Karpas-422 (cell line): ENCODE data around the gene PTGER1. TPM values are rescaled to one million over a fixed set of nuclear protein-coding genes. Genes with fewer than 3 reads are reported as not detected.

Experiments used
- DNase-seq: peaks from one replicate; pipeline ENCODE4 v3.0.0-alpha.2; 2015
- H2AFZ ChIP-seq: fragments of 200-600 bp; sonication (generic); 2 replicates; pipeline ENCODE4 v1.6.1; 2014; ENCODE audit warnings: antibody characterized with exemption, low read length, mixed read lengths
- H3K27ac ChIP-seq: fragments of 200-600 bp; sonication (generic); 2 replicates; pipeline ENCODE4 v1.5.1; 2014; ENCODE audit warnings: mild to moderate bottlenecking, low read length, moderate library complexity
- H3K27me3 ChIP-seq: fragments of 200-600 bp; sonication (generic); 2 replicates; pipeline ENCODE4 v1.6.1; 2014; ENCODE audit warnings: low read length, mixed read lengths
- H3K36me3 ChIP-seq: fragments of 200-600 bp; sonication (generic); 2 replicates; pipeline ENCODE4 v1.6.1; 2014; ENCODE audit warnings: low read length, mixed read lengths; ENCODE audit not compliant: insufficient read depth
- H3K4me1 ChIP-seq: fragments of 200-600 bp; sonication (generic); 2 replicates; pipeline ENCODE4 v1.6.1; 2014; ENCODE audit warnings: mild to moderate bottlenecking, low read length, mixed read lengths
- H3K4me2 ChIP-seq: fragments of 200-600 bp; sonication (generic); 2 replicates; pipeline ENCODE4 v1.6.1; 2014; ENCODE audit warnings: low read length, low read depth, mild to moderate bottlenecking; ENCODE audit not compliant: poor library complexity, severe bottlenecking
- H3K4me3 ChIP-seq: fragments of 200-600 bp; sonication (generic); 2 replicates; pipeline ENCODE4 v1.5.1; 2014; ENCODE audit warnings: mild to moderate bottlenecking, antibody characterized with exemption, low read length, mixed read lengths
- H3K79me2 ChIP-seq: fragments of 200-600 bp; sonication (generic); 2 replicates; pipeline ENCODE4 v1.6.1; 2014; ENCODE audit warnings: mild to moderate bottlenecking, low read length, mixed read lengths
- H3K9ac ChIP-seq: fragments of 200-600 bp; sonication (generic); 2 replicates; pipeline ENCODE4 v1.6.0; 2014; ENCODE audit warnings: low read length
- H3K9me2 ChIP-seq: fragments of 200-600 bp; sonication (generic), shearing (Covaris generic); replicated peaks from 2 replicates; pipeline ENCODE4 v1.6.0; 2014; ENCODE audit warnings: mild to moderate bottlenecking, low read length, moderate library complexity; ENCODE audit not compliant: insufficient read depth
- H3K9me3 ChIP-seq: fragments of 300-700, 200-600 bp; sonication (generic); 2 replicates; pipeline ENCODE4 v1.6.1; 2014; ENCODE audit warnings: low read length, mixed read lengths
- H4K20me1 ChIP-seq: fragments of 200-600 bp; sonication (generic); 2 replicates; pipeline ENCODE4 v1.6.1; 2014; ENCODE audit warnings: mild to moderate bottlenecking, antibody characterized with exemption, low read length, low read depth; ENCODE audit not compliant: insufficient read depth
- total RNA-seq: library from RNA; depleted of rRNA; stranded (reverse); fragments of >200 nt; shearing (Covaris generic); gene quantifications from 2 replicates; pipeline ENCODE4 v1.2.3, GENCODE V29; 2014; ENCODE audit warnings: low replicate concordance

The PTGER1 gene
- total RNA-seq, 1 experiment from 2014 or later = not detected

GRCh38 chr19:14435320-14436050 is 39.7 kb downstream of the PTGER1 start:
- Histone ChIP-seq H3K4me3 (no peak overlapping the region), H3K4me2 (no peak overlapping the region), H3K9me3 (no peaks in the 10 kb centered on the region), H4K20me1 (no peaks in the 10 kb centered on the region), H3K4me1 (peaks cover 37% of the 10 kb centered on the region), H3K27me3 (no peaks in the 10 kb centered on the region), H3K36me3 (no peaks in the 10 kb centered on the region), H2AFZ (no peak overlapping the region), H3K9ac (no peak overlapping the region), H3K9me2 (no peaks in the 10 kb centered on the region), H3K27ac (no peak overlapping the region), H3K79me2 (peaks cover 57% of the 10 kb centered on the region)
- no peak for DNase-seq

DNA sequence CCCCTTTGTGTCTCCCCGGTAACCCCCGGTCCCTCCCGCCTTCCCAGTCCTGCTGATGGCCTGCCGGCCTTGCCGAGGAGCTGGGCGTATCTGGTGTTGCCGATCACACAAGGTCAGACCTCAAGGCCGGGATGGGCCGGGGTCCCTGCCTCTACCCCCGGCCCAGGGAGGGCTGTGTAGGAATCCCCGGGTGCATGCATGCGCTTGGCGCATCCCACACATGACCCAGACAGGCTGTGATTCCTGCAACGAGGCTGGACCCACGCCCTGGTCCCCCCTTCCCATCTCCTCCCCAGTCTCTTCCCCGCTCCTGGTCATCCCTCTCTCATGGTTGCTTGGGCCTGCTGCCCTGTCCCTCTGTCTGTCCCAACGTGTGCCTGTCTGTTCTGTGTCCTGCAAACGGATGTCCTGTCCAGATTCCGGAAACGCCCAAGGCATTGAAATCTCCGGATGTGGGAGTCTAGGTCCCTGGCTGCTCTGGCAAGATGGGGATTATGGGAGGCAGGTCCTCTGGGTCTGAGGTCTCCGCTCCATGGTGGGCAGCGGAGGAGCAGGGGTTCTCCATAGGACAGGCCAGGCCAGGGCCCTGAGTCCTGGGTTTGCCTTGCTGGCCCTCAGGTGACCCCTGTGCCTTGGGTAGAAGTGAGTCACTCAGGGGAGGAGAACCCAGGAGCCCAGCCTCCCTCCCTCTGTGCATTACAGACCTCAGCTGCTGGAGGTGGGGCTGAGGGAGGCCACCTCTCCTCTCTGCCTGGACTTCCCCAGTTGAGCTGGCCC is 40.4 kb downstream of the PTGER1 start:
- H3K9ac ChIP-seq = peak overlapping the region; percentile 85

DNA sequence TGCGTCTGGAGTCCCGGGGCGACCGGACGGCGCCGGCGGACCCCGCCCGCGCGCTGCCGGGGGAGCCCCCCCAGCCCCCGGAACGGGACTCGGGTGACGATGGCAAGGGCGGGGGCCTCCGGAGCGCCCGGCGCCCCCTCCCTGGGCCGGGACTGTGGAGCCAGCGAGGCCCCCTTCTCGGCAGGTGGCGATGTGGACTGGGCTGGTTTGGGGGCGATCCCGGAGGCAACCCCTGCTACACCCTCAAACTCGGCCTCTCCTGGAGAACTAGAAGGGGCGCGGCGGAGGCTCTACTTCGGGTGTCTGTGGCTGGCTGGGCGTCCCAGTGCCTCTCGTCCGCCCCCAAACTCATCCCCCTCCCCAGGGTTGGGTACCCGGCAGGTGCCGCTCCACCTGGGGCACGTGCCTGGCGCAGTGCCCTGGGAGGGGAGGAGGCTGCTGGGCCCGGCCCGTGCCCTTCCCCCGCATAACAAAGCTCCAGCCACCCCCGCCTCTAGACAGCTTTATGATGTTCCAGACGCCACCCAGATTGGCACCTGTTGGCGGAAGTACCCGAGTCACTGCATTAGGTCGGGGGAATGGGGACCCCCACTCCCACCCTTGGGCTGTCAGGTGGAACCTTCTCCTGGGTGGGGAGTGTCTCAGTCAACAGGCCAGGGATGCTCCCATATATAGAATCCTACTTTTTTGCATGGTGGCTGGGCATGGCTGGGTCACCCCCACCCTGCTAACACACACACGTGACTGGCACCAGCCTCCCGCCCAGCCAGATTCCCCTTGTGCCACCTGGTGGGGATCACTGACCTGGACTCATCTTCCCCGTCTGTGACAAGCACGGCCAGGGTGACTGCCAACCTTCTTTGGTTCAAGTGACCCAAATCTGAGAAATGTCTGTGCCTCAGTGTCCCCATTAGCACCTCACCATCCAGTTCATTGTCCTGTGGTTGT is 41.3 kb downstream of the PTGER1 start:
- Histone ChIP-seq H3K4me2 (peak overlapping the region; percentile 83), H3K9me2 (no peaks in the 10 kb centered on the region), H3K27me3 (no peaks in the 10 kb centered on the region), H2AFZ (peak overlapping the region; percentile 28; the same call in 1 of the 2 replicates), H3K4me3 (peak overlapping the region; percentile 88), H3K4me1 (peaks cover 21% of the 10 kb centered on the region), H3K27ac (peak overlapping the region; percentile 65), H3K9me3 (no peaks in the 10 kb centered on the region), H4K20me1 (no peaks in the 10 kb centered on the region), H3K9ac (peak overlapping the region; percentile 85), H3K36me3 (no peaks in the 10 kb centered on the region), H3K79me2 (peaks cover 43% of the 10 kb centered on the region)
- DNase-seq = peak; percentile 69

More for the DNA sequence above, 40.4 kb downstream of the PTGER1 start:
- Histone ChIP-seq H3K79me2 (peaks cover 50% of the 10 kb centered on the region), H3K4me3 (peak overlapping the region; percentile 88; the same call in 1 of the 2 replicates), H3K4me1 (peaks cover 29% of the 10 kb centered on the region), H4K20me1 (no peaks in the 10 kb centered on the region), H3K27me3 (no peaks in the 10 kb centered on the region), H2AFZ (no peak overlapping the region), H3K9me2 (no peaks in the 10 kb centered on the region), H3K36me3 (no peaks in the 10 kb centered on the region), H3K27ac (no peak overlapping the region), H3K9me3 (no peaks in the 10 kb centered on the region), H3K4me2 (peak overlapping the region; percentile 83)
- no peak for DNase-seq

DNA sequence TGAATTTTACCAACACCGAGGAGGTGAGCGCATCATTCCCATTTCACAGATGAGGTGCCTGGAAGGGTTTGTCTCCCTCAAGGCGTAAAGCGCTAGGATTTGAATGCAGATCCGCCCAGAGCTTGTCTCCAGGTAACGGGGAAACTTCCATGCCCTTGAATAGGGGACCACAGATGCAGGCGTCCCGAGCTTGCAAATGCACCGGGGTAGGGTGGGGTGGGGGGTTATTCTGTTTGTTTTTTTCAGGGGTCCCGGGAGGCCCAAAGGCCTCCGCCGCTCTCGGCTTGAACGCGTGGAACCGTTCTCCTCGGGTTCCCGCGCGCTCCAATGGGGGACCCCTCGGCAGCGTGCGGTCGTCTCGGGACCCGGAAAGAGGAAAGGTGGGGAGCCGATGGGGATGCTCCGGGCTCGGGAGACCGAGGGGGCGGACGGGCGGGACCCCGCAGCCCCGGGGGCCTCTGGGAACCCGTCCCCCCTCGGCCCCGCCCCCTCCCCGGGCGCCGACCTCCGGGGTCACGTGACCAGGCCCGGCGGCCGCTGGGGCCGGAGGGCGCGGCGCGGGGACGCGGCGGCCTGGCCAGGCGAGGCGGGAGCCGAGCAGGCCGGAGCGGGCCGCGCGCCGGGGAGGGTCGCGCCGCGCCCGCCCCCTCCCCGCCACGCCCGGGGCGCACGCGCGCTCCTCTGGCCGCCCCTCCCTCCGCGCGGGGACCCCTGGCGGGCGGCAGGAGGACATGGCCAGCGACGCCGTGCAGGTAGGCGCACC is 42.2 kb downstream of the PTGER1 start, which contains the start of gene PKN1:
TSS of gene PKN1 (plus strand) at position 516 of the 763 bp plus-strand sequence. CDS start at position 732, 216 bp downstream.
- DNase-seq = peak; percentile 84
- Histone ChIP-seq H3K9me2 (no peaks in the 10 kb centered on the region), H3K9me3 (no peaks in the 10 kb centered on the region), H3K9ac (peak within 1 kb of the TSS; percentile 85), H2AFZ (peak within 1 kb of the TSS; percentile 72), H3K27ac (peak within 1 kb of the TSS; percentile 65), H3K4me1 (peaks cover 21% of the 10 kb centered on the region), H3K4me3 (peak within 1 kb of the TSS; percentile 88), H3K4me2 (peak within 1 kb of the TSS; percentile 83), H3K36me3 (no peaks in the 10 kb centered on the region), H3K79me2 (peaks cover 35% of the 10 kb centered on the region), H4K20me1 (no peaks in the 10 kb centered on the region), H3K27me3 (no peaks in the 10 kb centered on the region)

- H4K20me1 ChIP-seq = no peaks in the 10 kb centered on the region
Measured at GRCh38 chr19:14430712-14431111, 44.4 kb downstream of the PTGER1 start.

DNA sequence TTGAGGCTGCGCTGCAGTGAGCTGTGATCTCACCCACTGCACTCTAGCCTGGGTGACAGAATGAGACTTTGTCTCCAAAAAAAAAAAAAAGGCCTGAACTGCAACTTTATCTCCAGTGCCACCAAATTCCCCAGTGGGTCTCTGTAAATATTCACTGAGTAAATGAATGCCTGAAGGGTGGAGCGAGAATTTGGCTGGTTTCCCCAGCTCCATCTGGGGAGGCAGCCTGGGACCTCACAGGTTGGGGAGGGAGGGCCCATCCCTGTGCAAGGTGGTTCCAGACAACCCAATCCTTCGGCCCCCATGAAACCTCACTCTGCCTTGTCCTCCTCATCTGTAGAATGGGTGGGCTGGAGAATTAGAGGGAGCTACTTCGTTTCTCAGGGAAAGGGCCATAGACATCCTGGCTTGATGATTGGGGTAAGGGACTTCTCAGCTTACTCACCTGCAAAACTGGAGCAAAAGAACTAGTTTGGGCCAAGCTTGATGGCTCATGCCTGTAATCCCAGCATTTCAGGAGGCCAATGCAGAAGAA is 46.2 kb downstream of the PTGER1 start:
- H3K9me2 ChIP-seq = no peaks in the 10 kb centered on the region
- H3K36me3 ChIP-seq = no peaks in the 10 kb centered on the region
- no peak overlapping the region for H2AFZ ChIP-seq
- H3K9ac ChIP-seq = no peak overlapping the region
- H3K9me3 ChIP-seq = no peaks in the 10 kb centered on the region
- no peak overlapping the region for H3K4me2 ChIP-seq
- H3K79me2 ChIP-seq = peaks cover 6% of the 10 kb centered on the region
- no peaks in the 10 kb centered on the region for H3K27me3 ChIP-seq
- no peaks in the 10 kb centered on the region for H4K20me1 ChIP-seq
- H3K4me3 ChIP-seq = no peak overlapping the region
- H3K27ac ChIP-seq = no peak overlapping the region
- peaks cover 11% of the 10 kb centered on the region for H3K4me1 ChIP-seq
- peak; percentile 27 for DNase-seq

More at GRCh38 chr19:14430712-14431111, 44.4 kb downstream of the PTGER1 start:
- no peak overlapping the region for H2AFZ ChIP-seq
- no peaks in the 10 kb centered on the region for H3K9me2 ChIP-seq
- H3K27ac ChIP-seq = no peak overlapping the region
- H3K4me1 ChIP-seq = peaks cover 21% of the 10 kb centered on the region
- H3K36me3 ChIP-seq = no peaks in the 10 kb centered on the region
- no peak overlapping the region for H3K4me2 ChIP-seq
- no peak overlapping the region for H3K4me3 ChIP-seq
- peaks cover 21% of the 10 kb centered on the region for H3K79me2 ChIP-seq
- peak; percentile 34 for DNase-seq
- no peaks in the 10 kb centered on the region for H3K9me3 ChIP-seq
- no peaks in the 10 kb centered on the region for H3K27me3 ChIP-seq
- no peak overlapping the region for H3K9ac ChIP-seq

DNA sequence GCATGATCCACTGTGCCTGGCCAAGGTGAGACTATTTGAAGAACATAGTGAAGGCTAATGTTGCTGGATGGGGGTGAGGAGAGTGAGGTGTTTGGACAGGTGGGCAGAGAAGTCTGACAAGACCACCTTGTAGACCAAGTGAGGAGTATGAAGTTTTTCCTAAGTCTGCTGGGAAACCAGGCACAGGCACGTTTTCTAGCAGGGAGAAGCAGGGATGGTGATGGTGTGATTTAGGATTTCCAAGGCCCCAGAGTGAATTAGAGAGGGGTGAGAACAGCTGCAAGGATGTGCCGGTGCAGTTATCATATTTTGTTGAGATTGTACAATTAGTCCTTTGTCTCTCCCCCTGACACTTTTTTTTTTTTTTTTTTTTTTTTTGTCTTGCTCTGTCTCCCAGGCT is 47.7 kb downstream of the PTGER1 start:
- no peaks in the 10 kb centered on the region for H3K36me3 ChIP-seq
- no peak for DNase-seq
- no peaks in the 10 kb centered on the region for H3K79me2 ChIP-seq
- no peak overlapping the region for H3K9ac ChIP-seq
- H2AFZ ChIP-seq = no peak overlapping the region
- H3K27me3 ChIP-seq = no peaks in the 10 kb centered on the region
- H3K27ac ChIP-seq = no peak overlapping the region
- no peaks in the 10 kb centered on the region for H4K20me1 ChIP-seq
- H3K4me3 ChIP-seq = no peak overlapping the region
- H3K9me3 ChIP-seq = no peaks in the 10 kb centered on the region
- H3K4me1 ChIP-seq = peaks cover 5% of the 10 kb centered on the region
- no peaks in the 10 kb centered on the region for H3K9me2 ChIP-seq
- H3K4me2 ChIP-seq = no peak overlapping the region
